D341Med (cell line): ENCODE measurements around the gene UNC13C.
A peak's percentile ranks its signal among the peaks of the same experiment; 100 is the strongest.
"Not testable (repeated sequence)": the region's sequence is repeated elsewhere in the genome, so short reads cannot be mapped to it uniquely, and the experiment has no call there.

Experiments used
- DNase-seq: peaks from one replicate; pipeline ENCODE4 v3.0.0; 2012; ENCODE audit warnings: low spot score

UNC13C gene

GRCh38 chr15:53978253-53978906 is at the start of gene UNC13C:
Gene UNC13C, plus strand, starts transcription at chr15:53978441. Its CDS starts 34,463 bp downstream, at chr15:54012904.
- peak; percentile 20 for DNase-seq

DNA sequence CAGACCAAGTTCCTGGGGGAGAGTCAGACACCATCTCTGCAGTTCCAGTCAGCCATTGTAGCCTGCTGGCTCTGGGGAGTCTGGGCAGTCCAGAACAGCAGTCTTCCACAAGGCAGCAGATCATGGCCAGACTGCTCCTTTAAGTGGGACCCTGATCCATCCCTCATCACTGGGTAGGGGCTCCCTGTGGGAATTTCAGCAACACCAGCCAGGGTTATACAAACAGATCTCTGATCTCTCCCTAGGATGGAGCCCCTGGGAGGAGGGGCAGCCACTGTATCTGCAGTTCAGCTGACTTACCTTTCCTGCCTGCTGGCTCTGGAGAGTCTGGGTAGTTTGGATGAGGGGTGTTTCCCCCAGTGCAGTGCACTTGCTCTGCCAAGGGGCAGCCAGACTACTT is 42.1 kb upstream of the UNC13C start:
- no peak for DNase-seq

GRCh38 chr15:53937632-53938031 is 40.6 kb upstream of the UNC13C start:
- DNase-seq, result not testable (repeated sequence)

- no peak for DNase-seq
Observed at GRCh38 chr15:53950572-53950971, 27.7 kb upstream of the UNC13C start.

DNA sequence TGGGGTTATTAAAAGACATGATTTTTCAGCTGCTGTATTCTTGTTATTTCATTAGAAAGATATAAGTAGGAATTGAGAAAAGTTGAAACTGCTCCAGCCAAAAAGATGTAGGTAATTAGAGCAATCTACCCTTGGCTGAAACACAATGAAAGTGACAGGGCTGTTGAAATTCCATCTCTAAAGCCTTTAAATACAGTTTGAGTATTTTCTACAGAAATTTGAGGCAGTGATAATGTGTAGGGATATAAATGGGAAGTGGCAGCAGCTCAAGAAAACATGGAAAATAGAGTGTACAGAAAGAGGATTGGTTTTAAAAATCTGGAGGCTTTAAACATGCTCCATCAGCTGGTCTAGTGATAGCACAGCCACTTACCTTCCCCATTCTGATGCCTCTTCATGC is 22.8 kb upstream of the UNC13C start:
- no peak for DNase-seq

- DNase-seq, result peak; percentile 45
Observed at GRCh38 chr15:53962646-53963561, 15.3 kb upstream of the UNC13C start.

DNA sequence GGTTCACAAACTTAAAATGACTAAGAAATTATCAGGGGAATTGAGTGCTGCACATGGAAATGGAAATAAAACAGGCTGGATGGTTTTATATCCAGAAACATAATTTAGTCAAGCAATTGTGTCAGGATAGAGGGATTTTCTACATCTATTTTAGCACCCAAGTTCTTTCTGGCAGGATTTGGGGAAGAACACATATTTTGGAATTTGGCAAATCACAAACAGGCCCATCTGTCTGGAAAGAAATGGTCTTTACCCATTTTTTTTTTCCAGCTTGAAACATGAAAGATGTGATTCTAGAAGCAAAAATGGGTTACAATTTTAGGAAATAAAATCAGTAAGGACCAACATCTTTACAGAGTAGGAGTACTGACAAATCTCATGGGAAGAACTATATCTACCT is 14.4 kb upstream of the UNC13C start:
- no peak for DNase-seq

DNA sequence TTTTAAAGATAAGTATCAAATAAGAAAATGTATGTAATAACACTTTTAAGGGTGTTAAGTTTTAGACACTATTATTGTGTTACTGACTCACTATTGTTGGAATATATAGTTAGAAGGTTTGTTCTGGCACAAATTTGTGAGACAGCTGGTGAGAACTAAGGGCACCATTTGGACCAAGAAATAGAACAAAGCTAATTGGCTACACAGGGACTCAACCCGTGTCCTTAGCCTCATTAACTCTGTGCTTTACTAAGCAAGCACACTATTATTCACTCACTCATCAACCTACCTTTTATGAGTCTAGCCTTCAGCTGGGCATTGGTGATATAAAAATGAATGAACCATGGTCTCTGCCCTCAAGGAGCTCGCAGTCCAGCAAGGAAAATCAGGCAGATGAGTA is 4.1 kb upstream of the UNC13C start:
- no peak for DNase-seq

DNA sequence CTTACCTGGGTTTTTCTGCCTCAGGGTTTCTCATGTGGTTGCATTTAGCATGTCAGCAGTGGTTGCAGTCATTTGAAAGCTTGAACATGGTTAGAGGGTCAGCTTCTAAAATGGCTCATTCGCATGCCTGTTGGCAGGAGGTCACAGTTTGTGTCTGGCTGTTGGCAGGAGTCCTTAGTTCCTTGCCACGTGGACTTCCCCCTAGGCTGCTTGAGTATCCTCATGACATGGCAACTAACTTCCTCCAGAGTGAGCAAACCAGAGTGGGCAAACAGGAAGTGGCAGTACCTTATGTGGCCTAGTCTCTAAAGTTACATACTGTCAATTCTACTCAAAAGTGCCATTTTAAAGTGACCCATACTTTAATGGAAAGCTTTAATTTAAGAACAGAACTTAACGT is 3.4 kb upstream of the UNC13C start:
- DNase-seq, result no peak

- DNase-seq, result peak; percentile 61
Observed at GRCh38 chr15:53976844-53977392, 1.3 kb upstream of the UNC13C start.

- DNase-seq, result no peak
Observed at GRCh38 chr15:53979051-53979788, 979 bp downstream of the UNC13C start.

DNA sequence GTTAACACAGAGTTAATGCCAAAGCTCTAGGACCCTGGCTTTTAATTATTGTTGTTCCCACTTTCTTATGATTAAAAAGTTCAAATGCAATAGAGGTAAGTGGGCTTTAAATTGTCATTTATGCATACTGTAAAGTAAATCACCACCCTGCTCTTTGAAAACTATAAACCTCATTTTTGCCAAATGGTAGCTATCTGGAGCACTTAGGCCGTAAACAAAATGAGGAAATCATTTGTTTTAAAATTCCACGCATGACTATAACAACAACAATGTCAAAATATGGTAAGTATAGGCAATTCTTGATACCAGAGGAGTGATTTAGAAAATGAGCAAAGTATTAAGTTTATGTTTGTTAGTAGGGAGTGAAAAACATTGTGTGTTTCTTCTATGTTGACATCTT is 1.8 kb downstream of the UNC13C start:
- DNase-seq, result no peak

GRCh38 chr15:53982071-53982680 is 3.9 kb downstream of the UNC13C start:
- DNase-seq, result no peak

GRCh38 chr15:53982876-53983275 is 4.6 kb downstream of the UNC13C start:
- DNase-seq, result no peak

GRCh38 chr15:53984221-53984620 is 6.0 kb downstream of the UNC13C start:
- no peak for DNase-seq

- DNase-seq, result no peak
Observed at GRCh38 chr15:53985562-53985961, 7.3 kb downstream of the UNC13C start.

DNA sequence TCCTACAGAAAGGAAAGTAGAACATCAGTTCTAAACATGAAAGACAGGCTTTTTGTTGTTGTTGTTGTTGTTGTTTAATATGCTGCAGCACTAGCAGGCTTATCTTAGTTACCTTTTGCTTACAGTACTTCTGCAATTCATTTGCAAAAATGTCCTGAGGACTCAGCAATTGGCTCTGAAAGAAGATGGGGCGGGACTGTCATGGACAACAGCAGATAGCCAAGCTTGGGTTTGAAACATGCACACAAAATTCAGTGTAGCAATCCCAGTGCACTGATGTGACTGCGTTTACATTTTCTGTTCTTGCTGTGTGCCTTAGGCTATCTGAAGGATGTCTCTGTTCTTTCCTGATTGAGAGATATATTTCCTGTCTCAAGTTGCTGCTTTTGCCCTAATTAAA is 9.2 kb downstream of the UNC13C start:
- no peak for DNase-seq

DNA sequence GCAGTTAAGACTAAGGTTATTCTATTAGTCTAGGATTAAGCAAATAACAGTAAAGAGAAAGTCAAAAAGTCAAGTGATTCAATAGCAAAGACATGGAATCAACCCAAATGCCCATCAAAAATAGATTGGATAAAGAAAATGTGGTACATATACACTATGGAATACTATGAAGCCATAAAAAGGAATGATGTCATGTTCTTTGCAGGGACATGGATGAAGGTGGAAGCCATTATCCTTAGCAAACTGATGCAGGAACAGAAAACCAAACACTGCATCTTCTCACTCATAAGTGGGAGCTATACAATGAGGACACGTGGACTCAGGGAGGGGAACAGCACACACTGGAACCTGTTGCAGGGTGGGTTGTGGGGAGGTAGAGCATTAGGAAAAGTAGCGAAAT is 29.0 kb downstream of the UNC13C start:
- DNase-seq, result no peak

- no peak for DNase-seq
Observed at GRCh38 chr15:54011656-54012055, 33.4 kb downstream of the UNC13C start.

GRCh38 chr15:54014067-54014655 is 35.9 kb downstream of the UNC13C start:
- DNase-seq, result no peak

DNA sequence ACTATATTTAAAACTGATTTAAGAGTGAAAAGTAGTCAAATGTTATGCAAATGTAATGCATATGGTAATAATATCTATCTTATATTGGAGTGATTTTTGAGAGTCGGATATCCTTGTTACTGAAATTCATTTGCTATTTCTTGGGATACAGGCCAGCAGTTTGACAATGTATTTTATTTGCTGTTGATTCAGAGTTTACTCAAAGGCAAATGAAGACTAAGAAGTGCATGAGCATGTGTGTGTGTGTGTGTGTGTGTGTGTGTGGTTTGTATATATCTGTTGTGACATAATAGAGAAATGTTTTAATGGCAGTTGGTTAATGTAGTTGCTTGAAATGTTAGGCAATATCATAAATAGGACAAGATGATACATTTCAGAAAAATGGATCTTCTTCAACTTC is 39.0 kb downstream of the UNC13C start:
- DNase-seq, result no peak

DNA sequence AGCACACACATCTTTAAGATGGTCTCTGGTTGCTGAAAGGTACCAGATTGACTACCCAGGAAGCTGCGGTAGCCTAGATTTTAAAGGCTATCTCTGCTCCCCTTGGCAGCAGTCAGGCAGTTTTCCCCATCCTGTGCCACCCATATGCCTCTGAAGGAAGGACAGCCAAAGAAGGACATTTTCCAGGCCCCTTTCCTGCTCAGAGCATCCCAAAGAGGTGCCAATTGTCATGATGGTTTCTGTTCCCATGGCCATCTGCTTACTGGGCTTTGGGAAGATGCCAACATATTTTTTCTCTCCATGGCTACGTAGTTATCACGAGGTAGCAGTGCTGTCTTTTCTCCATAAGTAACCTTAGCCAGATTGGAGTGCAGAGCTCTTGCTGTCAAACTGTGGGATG is 39.7 kb downstream of the UNC13C start:
- DNase-seq, result no peak
